Fibroblast of lung (primary cell): ENCODE measurements around the gene HSH2D.

Experiments used
- EZH2 ChIP-seq: IDR thresholded peaks from 2 replicates; pipeline ENCODE4 v1.5.1; 2012; ENCODE audit warnings: low read length, control low read depth, mild to moderate bottlenecking; ENCODE audit errors: missing control alignments
- TF ChIP-seq, protein P1 (sequence below), 2 donors: IDR thresholded peaks in 1 of 2; conservative IDR thresholded peaks in 1 of 2; 1 replicate in 1 of 2; 2 replicates in 1 of 2; pipeline ENCODE4 v1.5.1; 2011 to 2012; ENCODE audit warnings: low read length in 2 of 2, control low read depth in 1 of 2, inconsistent platforms in 1 of 2, low read depth in 1 of 2, mild to moderate bottlenecking in 1 of 2

DNA sequence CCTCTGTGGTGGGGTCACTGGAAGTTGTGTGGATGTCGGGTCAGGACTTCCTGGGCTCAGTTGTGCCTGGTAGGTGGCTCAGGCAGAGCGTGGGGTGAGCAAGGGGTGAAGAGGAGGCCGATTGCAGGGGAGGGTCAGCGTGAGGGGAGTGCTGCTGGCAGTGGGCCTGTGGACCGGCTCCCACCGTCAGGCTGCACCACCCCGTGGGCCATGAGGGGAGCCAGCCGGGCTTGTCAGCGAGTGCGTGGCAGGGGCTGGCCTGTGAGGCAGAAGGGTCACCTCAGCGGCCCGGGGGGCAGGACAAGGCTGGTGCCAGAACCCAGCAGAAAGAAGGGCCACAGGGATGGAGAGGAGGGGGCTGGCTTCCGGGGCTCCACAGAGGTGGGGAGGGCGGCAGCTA lies 18.5 kb upstream of the HSH2D start:
- TF ChIP-seq, protein P1, sequence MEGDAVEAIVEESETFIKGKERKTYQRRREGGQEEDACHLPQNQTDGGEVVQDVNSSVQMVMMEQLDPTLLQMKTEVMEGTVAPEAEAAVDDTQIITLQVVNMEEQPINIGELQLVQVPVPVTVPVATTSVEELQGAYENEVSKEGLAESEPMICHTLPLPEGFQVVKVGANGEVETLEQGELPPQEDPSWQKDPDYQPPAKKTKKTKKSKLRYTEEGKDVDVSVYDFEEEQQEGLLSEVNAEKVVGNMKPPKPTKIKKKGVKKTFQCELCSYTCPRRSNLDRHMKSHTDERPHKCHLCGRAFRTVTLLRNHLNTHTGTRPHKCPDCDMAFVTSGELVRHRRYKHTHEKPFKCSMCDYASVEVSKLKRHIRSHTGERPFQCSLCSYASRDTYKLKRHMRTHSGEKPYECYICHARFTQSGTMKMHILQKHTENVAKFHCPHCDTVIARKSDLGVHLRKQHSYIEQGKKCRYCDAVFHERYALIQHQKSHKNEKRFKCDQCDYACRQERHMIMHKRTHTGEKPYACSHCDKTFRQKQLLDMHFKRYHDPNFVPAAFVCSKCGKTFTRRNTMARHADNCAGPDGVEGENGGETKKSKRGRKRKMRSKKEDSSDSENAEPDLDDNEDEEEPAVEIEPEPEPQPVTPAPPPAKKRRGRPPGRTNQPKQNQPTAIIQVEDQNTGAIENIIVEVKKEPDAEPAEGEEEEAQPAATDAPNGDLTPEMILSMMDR (conservative IDR thresholded peaks at IDR 0.05 in 1 of 2, IDR thresholded peaks at IDR 0.05 in 1 of 2; ENCODE audit: low read depth in 1 of 2, low read length in 2 of 2): no peak
- no peak for TF ChIP-seq EZH2
